Esophagus squamous epithelium (tissue), 5 donors: Measurements from ENCODE around the gene TJP3. TPM values are rescaled to one million over a fixed set of nuclear protein-coding genes. Genes with fewer than 3 reads are reported as not detected.

Experiments used
- DNase-seq: peaks from one replicate; lab custom pipeline; 2025; lab: John Stamatoyannopoulos, UW
- H3K27ac ChIP-seq, 4 donors: fragments of 200-600 bp; sonication (generic); one replicate each; pipeline ENCODE4 v1.5.1; 2016 to 2019; ENCODE audit warnings: mild to moderate bottlenecking in 1 of 4
- H3K27me3 ChIP-seq, 4 donors: fragments of 200-600 bp; sonication (generic); 1 replicate in 3 of 4; 2 replicates in 1 of 4; pipeline versions ENCODE4 v1.5.1 to v1.6.0; 2017 to 2021; ENCODE audit warnings: antibody characterized with exemption in 1 of 4
- H3K36me3 ChIP-seq, 3 donors: fragments of 200-600 bp; sonication (generic); one replicate each; pipeline ENCODE4 v1.5.1; 2016 to 2019
- H3K4me1 ChIP-seq, 3 donors: fragments of 200-600 bp; sonication (generic); one replicate each; pipeline ENCODE4 v1.5.1; 2017 to 2019
- H3K4me3 ChIP-seq, 4 donors: fragments of 200-600 bp; sonication (generic); 1 replicate in 3 of 4; 2 replicates in 1 of 4; pipeline ENCODE4 v1.5.1; 2016 to 2019; ENCODE audit warnings: mild to moderate bottlenecking in 2 of 4, moderate library complexity in 1 of 4
- H3K9me3 ChIP-seq, 3 donors: fragments of 200-600 bp; sonication (generic); one replicate each; pipeline ENCODE4 v1.5.1; 2016 to 2019
- CTCF ChIP-seq, 6 experiments: fragments of 450-650 bp in 4 of 6; fragments of 200-600 bp in 2 of 6; sonication (generic) in 2 of 6; IDR thresholded peaks; one replicate each; pipeline ENCODE4 v1.5.1; 2016 to 2019; ENCODE audit warnings: antibody characterized with exemption in 6 of 6, mild to moderate bottlenecking in 4 of 6, moderate library complexity in 4 of 6
- POLR2A ChIP-seq, 4 donors: fragments of 450-650 bp; IDR thresholded peaks; one replicate each; pipeline ENCODE4 v1.6.1; 2017; ENCODE audit warnings: antibody characterized with exemption in 4 of 4, mild to moderate bottlenecking in 4 of 4, moderate library complexity in 3 of 4
- WGBS, 2 donors: methylation state at CpG; one replicate each; pipeline ENCODE4 v1.1.5; 2018; 5-methylcytosine and 5-hydroxymethylcytosine counted together
- intact Hi-C: fragments of 100-400 bp; cut with DNase I; formaldehyde crosslinking; loops from one replicate; pipeline ENCODE4 v1.15.0; 2022
- total RNA-seq, 4 donors: library from RNA; depleted of rRNA; stranded (reverse); fragments of >200 nt; gene quantifications; one replicate each; pipeline ENCODE4 v1.1.0, GENCODE V29; 2016
- donor health status: DM: yes; HTN: yes; CAD: no.

Gene TJP3
- total RNA-seq, 4 donors from 2014 or later: 23.7 to 71.1 (median 28.0) TPM

- TF ChIP-seq CTCF (IDR thresholded peaks at IDR 0.05) (no peak), POLR2A (IDR thresholded peaks at IDR 0.05) (no peak)
- no peaks in the 10 kb centered on the region for H3K36me3 ChIP-seq
- H3K9me3 ChIP-seq: no peaks in the 10 kb centered on the region
- 69 to 95% methylated on average over 4 of the region's 6 CpGs for WGBS, 2 donors
- peaks cover 6 to 9% (median 7%) of the 10 kb centered on the region in 3 donors for H3K4me1 ChIP-seq
- peaks cover 0 to 44% (median 0%) of the 10 kb centered on the region in 4 donors for H3K27me3 ChIP-seq
- intact Hi-C loops: no loop called here
- H3K4me3 ChIP-seq: no peak overlapping the region
- no peak for DNase-seq
- no peak overlapping the region for H3K27ac ChIP-seq
Observed at GRCh38 chr19:3790209-3790734, 82.1 kb downstream of the TJP3 start.

GRCh38 chr19:3790941-3791340 is 82.8 kb downstream of the TJP3 start:
- intact Hi-C loops: no loop called here
- H3K27ac ChIP-seq: no peak overlapping the region
- no peaks in the 10 kb centered on the region for H3K9me3 ChIP-seq
- DNase-seq: no peak
- WGBS, 2 donors: 84 to 86% methylated on average over 7 of the region's 7 CpGs
- peaks cover 0 to 2% (median under 1%) of the 10 kb centered on the region in 3 donors for H3K4me1 ChIP-seq
- TF ChIP-seq POLR2A (IDR thresholded peaks at IDR 0.05) (no peak), CTCF (IDR thresholded peaks at IDR 0.05) (no peak)
- no peaks in the 10 kb centered on the region for H3K36me3 ChIP-seq
- no peak overlapping the region for H3K4me3 ChIP-seq
- H3K27me3 ChIP-seq: peaks cover 0 to 37% (median 0%) of the 10 kb centered on the region in 4 donors

- H3K9me3 ChIP-seq: no peaks in the 10 kb centered on the region
- 59 to 69% methylated on average over 3 of the region's 3 CpGs for WGBS, 2 donors
- peaks cover 0 to 32% (median 0%) of the 10 kb centered on the region in 4 donors for H3K27me3 ChIP-seq
- no peaks in the 10 kb centered on the region for H3K4me1 ChIP-seq
- TF ChIP-seq POLR2A (IDR thresholded peaks at IDR 0.05) (no peak), CTCF (IDR thresholded peaks at IDR 0.05) (no peak)
- H3K27ac ChIP-seq: no peak overlapping the region
- no peak for DNase-seq
- intact Hi-C loops: no loop called here
- H3K36me3 ChIP-seq: no peaks in the 10 kb centered on the region
- no peak overlapping the region for H3K4me3 ChIP-seq
Observed at GRCh38 chr19:3792114-3792513, 83.9 kb downstream of the TJP3 start.

- intact Hi-C loops: no loop called here
- H3K27ac ChIP-seq: no peak overlapping the region
- 81% methylated on average over 3 of the region's 3 CpGs for WGBS, 2 donors
Observed at GRCh38 chr19:3793799-3794198, 85.6 kb downstream of the TJP3 start.

More at GRCh38 chr19:3793799-3794198, 85.6 kb downstream of the TJP3 start:
- Histone ChIP-seq H3K36me3 (no peaks in the 10 kb centered on the region), H3K4me3 (no peak overlapping the region), H3K4me1 (no peaks in the 10 kb centered on the region), H3K9me3 (no peaks in the 10 kb centered on the region), H3K27me3 (peaks cover 0 to 43% (median 0%) of the 10 kb centered on the region in 4 donors)
- no peak for TF ChIP-seq CTCF (IDR thresholded peaks at IDR 0.05)
- no peak for TF ChIP-seq POLR2A (IDR thresholded peaks at IDR 0.05)
- no peak for DNase-seq
